ENCODE data around the gene PLXNB3. TPM values are rescaled to one million over a fixed set of nuclear protein-coding genes. Genes with fewer than 3 reads are reported as not detected.
A peak's percentile ranks its signal among the peaks of the same experiment; 100 is the strongest.
"Not testable (repeated sequence)": the region's sequence is repeated elsewhere in the genome, so short reads cannot be mapped to it uniquely, and the experiment has no call there.

The PLXNB3 gene
- total RNA-seq = 0.54 TPM

- peak; percentile 52 to 61 (median 53) for DNase-seq (ENCODE audit: low read depth in 2 of 3, low spot score in 2 of 3)
These were observed at the start of gene PLXNB3 for GRCh38 chrX:153763989-153764755. PLXNB3 (plus strand) TSS chrX:153764249; CDS start chrX:153765536, 1,287 bp downstream.

- DNase-seq (ENCODE audit: low read depth in 2 of 3, low spot score in 2 of 3) = no peak
These were observed 49.8 kb upstream of the PLXNB3 start for GRCh38 chrX:153714256-153714655.

GRCh38 chrX:153717445-153717844 is 46.6 kb upstream of the PLXNB3 start:
- DNase-seq (ENCODE audit: low read depth in 2 of 3, low spot score in 2 of 3) = no peak

- no peak for DNase-seq (ENCODE audit: low read depth in 2 of 3, low spot score in 2 of 3)
These were observed 44.8 kb upstream of the PLXNB3 start for GRCh38 chrX:153719238-153719637.

- no peak for DNase-seq (ENCODE audit: low read depth in 2 of 3, low spot score in 2 of 3)
These were observed 44.3 kb upstream of the PLXNB3 start for GRCh38 chrX:153719701-153720100.

GRCh38 chrX:153722704-153723350 is 41.2 kb upstream of the PLXNB3 start:
- DNase-seq (ENCODE audit: low read depth in 2 of 3, low spot score in 2 of 3) = no peak

- DNase-seq (ENCODE audit: low read depth in 2 of 3, low spot score in 2 of 3) = peak; percentile 25 to 52 (median 49)
These were observed 40.4 kb upstream of the PLXNB3 start for GRCh38 chrX:153723351-153724251.

GRCh38 chrX:153724252-153725038 is 39.6 kb upstream of the PLXNB3 start, which contains the start of the genes ABCD1 and BCAP31:
ABCD1 (plus strand) TSS chrX:153724856; CDS start chrX:153725267, 411 bp downstream.
BCAP31 (minus strand) TSS chrX:153724387; CDS start chrX:153723244, 1,143 bp downstream.
- DNase-seq (ENCODE audit: low read depth in 2 of 3, low spot score in 2 of 3) = peak; percentile 70 to 88 (median 83)

- no peak for DNase-seq (ENCODE audit: low read depth in 2 of 3, low spot score in 2 of 3)
These were observed 38.8 kb upstream of the PLXNB3 start for GRCh38 chrX:153725039-153725831.

GRCh38 chrX:153725832-153726285 is 38.2 kb upstream of the PLXNB3 start:
- DNase-seq (ENCODE audit: low read depth in 2 of 3, low spot score in 2 of 3) = no peak

- DNase-seq (ENCODE audit: low read depth in 2 of 3, low spot score in 2 of 3) = peak in 2 of 3 donors; percentile 41 to 53
These were observed 37.5 kb upstream of the PLXNB3 start for GRCh38 chrX:153726286-153727122.

- DNase-seq (ENCODE audit: low read depth in 2 of 3, low spot score in 2 of 3) = no peak
These were observed 36.7 kb upstream of the PLXNB3 start for GRCh38 chrX:153727123-153727931.

- DNase-seq (ENCODE audit: low read depth in 2 of 3, low spot score in 2 of 3) = no peak
These were observed 36.0 kb upstream of the PLXNB3 start for GRCh38 chrX:153728095-153728494.

GRCh38 chrX:153728951-153729631 is 35.0 kb upstream of the PLXNB3 start:
- no peak for DNase-seq (ENCODE audit: low read depth in 2 of 3, low spot score in 2 of 3)

- DNase-seq (ENCODE audit: low read depth in 2 of 3, low spot score in 2 of 3) = not testable (repeated sequence)
These were observed 33.9 kb upstream of the PLXNB3 start for GRCh38 chrX:153730115-153730514.

GRCh38 chrX:153731117-153731844 is 32.8 kb upstream of the PLXNB3 start:
- no peak for DNase-seq (ENCODE audit: low read depth in 2 of 3, low spot score in 2 of 3)

Measured in hematopoietic multipotent progenitor cell (in vitro differentiated cells).